HepG2 (cell line): Measurements from ENCODE around the gene NAALADL1. TPM values are rescaled to one million over a fixed set of nuclear protein-coding genes. Genes with fewer than 3 reads are reported as not detected.
A peak's percentile ranks its signal among the peaks of the same experiment; 100 is the strongest.

Source experiments
- CEBPB ChIP-seq: IDR thresholded peaks from 2 replicates; pipeline ENCODE4 v1.6.1; 2011; ENCODE audit warnings: low read depth, low read length, improper control_type of control experiment, borderline replicate concordance
- CERS6 ChIP-seq: sonication (generic); formaldehyde crosslinking; IDR thresholded peaks from 2 replicates; pipeline ENCODE4 v1.5.0; 2020; ENCODE audit warnings: missing genetic modification reagents
- FOXA1 ChIP-seq, 2 experiments: fragments of 450-650 bp in 1 of 2; sonication (generic) in 1 of 2; formaldehyde crosslinking in 1 of 2; IDR thresholded peaks; 2 replicates each; pipeline versions ENCODE4 v1.4.0 to v1.6.1; 2016 to 2020; ENCODE audit warnings: missing genetic modification reagents in 1 of 2
- HDAC1 ChIP-seq: sonication (generic); formaldehyde crosslinking; IDR thresholded peaks from 2 replicates; pipeline ENCODE4 v1.5.1; 2020; ENCODE audit warnings: mild to moderate bottlenecking, missing genetic modification reagents
- HDAC6 ChIP-seq: fragments of 200-600 bp; sonication (generic); IDR thresholded peaks from 2 replicates; pipeline ENCODE4 v1.7.0; 2017; ENCODE audit warnings: mild to moderate bottlenecking, antibody characterized with exemption, low read length, low read depth
- HMGA1 ChIP-seq: sonication (generic); formaldehyde crosslinking; conservative IDR thresholded peaks from 2 replicates; pipeline ENCODE4 v1.4.0; 2020; ENCODE audit warnings: missing genetic modification reagents
- MATR3 ChIP-seq: sonication (generic); formaldehyde crosslinking; IDR thresholded peaks from 2 replicates; pipeline ENCODE4 v1.4.0; 2020; ENCODE audit warnings: missing genetic modification reagents
- MYC ChIP-seq: sonication (generic); formaldehyde crosslinking; IDR thresholded peaks from 2 replicates; pipeline ENCODE4 v1.9.0; 2021; ENCODE audit warnings: missing genetic modification reagents, borderline replicate concordance
- PAF1 ChIP-seq: IDR thresholded peaks from 2 replicates; pipeline ENCODE4 v1.6.1; 2016; ENCODE audit warnings: missing genetic modification reagents, missing compliant biosample characterization
- PBX2 ChIP-seq: IDR thresholded peaks from 2 replicates; pipeline ENCODE4 v1.6.1; 2016; ENCODE audit warnings: control low read depth
- PHF21A ChIP-seq: sonication (generic); formaldehyde crosslinking; IDR thresholded peaks from 2 replicates; pipeline ENCODE4 v1.5.0; 2020; ENCODE audit warnings: mild to moderate bottlenecking, missing genetic modification reagents
- SIX4 ChIP-seq: sonication (generic); formaldehyde crosslinking; IDR thresholded peaks from 2 replicates; pipeline ENCODE4 v1.4.0; 2020; ENCODE audit warnings: missing genetic modification reagents
- YY1 ChIP-seq: IDR thresholded peaks from 2 replicates; pipeline ENCODE4 v1.6.1; 2011; ENCODE audit warnings: low read length, low read depth, moderate library complexity, mild to moderate bottlenecking; ENCODE audit not compliant: insufficient read depth, insufficient replicate concordance
- ZGPAT ChIP-seq: IDR thresholded peaks from 2 replicates; pipeline ENCODE4 v1.6.1; 2016; ENCODE audit warnings: mild to moderate bottlenecking
- ZNF407 ChIP-seq: sonication (generic); formaldehyde crosslinking; IDR thresholded peaks from one replicate; pipeline ENCODE4 v1.5.1; 2020; ENCODE audit warnings: mild to moderate bottlenecking, missing genetic modification reagents; ENCODE audit errors: not compliant biosample characterization
- ZNF580 ChIP-seq: IDR thresholded peaks from 2 replicates; pipeline ENCODE4 v1.6.1; 2016; ENCODE audit warnings: low read depth, borderline replicate concordance
- polyA plus RNA-seq, 8 experiments: library from polyadenylated mRNA; depleted of rRNA in 3 of 8; stranded (reverse) in 7 of 8; unstranded in 1 of 8; fragments of >200 nt; fragmentation: Illumina TruSeq in 4 of 8; extraction: Trizol in 4 of 8; gene quantifications; 2 replicates each; pipeline versions ENCODE4 v1.2.1 to v1.2.3, GENCODE V29; 2011 to 2016; ENCODE audit warnings: low read depth in 4 of 8, missing spikeins in 1 of 8, mixed read lengths in 1 of 8; ENCODE audit not compliant: insufficient read depth in 1 of 8
- total RNA-seq, 5 experiments: library from RNA; depleted of rRNA; stranded (reverse); fragments of >200 nt; fragmentation: Illumina TruSeq; extraction: Trizol; gene quantifications; 2 replicates each; pipeline ENCODE4 v1.2.3, GENCODE V29; 2016; ENCODE audit warnings: low read depth in 1 of 5

Gene NAALADL1
- total and polyA plus RNA-seq, 2 of the 13 experiments (the other 11 are each of a cell fraction or from before 2014, with no cell fraction given): 9.3 to 33.9 TPM

GRCh38 chr11:65013888-65014725, 44.2 kb downstream of the NAALADL1 start, which contains the start of gene ARL2 (continued):
- no peak for TF ChIP-seq YY1
- TF ChIP-seq PAF1 (CRISPR knock-in tag): no peak
- peak; percentile 75 for TF ChIP-seq ZGPAT (CRISPR knock-in tag)
- TF ChIP-seq HMGA1 (CRISPR knock-in tag): no peak
- peak; percentile 49 for TF ChIP-seq ZNF407 (CRISPR knock-in tag)
- no peak for TF ChIP-seq PBX2
- TF ChIP-seq HDAC6: no peak
- TF ChIP-seq MYC (CRISPR knock-in tag): peak; percentile 81
- TF ChIP-seq PHF21A (CRISPR knock-in tag): peak; percentile 94
- TF ChIP-seq FOXA1 (IDR thresholded peaks at IDR 0.05): no peak
- no peak; the same call in 1 of the 2 replicates for TF ChIP-seq FOXA1 (CRISPR knock-in tag; IDR thresholded peaks at IDR 0.05)
- 0 out of 2 replicates have a peak, but pooled peaks have one; percentile 6 for TF ChIP-seq SIX4
- no peak for TF ChIP-seq CEBPB
- peak; percentile 81; the same call in 1 of the 2 replicates for TF ChIP-seq HDAC1 (CRISPR knock-in tag)
- no peak for TF ChIP-seq MATR3 (CRISPR knock-in tag)
- TF ChIP-seq ZNF580 (CRISPR knock-in tag): no peak
- no peak for TF ChIP-seq CERS6 (CRISPR knock-in tag)
